Esophagus squamous epithelium (tissue), 5 donors: ENCODE measurements around the gene TECR. TPM values are rescaled to one million over a fixed set of nuclear protein-coding genes. Genes with fewer than 3 reads are reported as not detected.

Experiments used
- DNase-seq: peaks from one replicate; lab custom pipeline; 2025; lab: John Stamatoyannopoulos, UW
- H3K27ac ChIP-seq, 4 donors: fragments of 200-600 bp; sonication (generic); one replicate each; pipeline ENCODE4 v1.5.1; 2016 to 2019; ENCODE audit warnings: mild to moderate bottlenecking in 1 of 4
- H3K27me3 ChIP-seq, 4 donors: fragments of 200-600 bp; sonication (generic); 1 replicate in 3 of 4; 2 replicates in 1 of 4; pipeline versions ENCODE4 v1.5.1 to v1.6.0; 2017 to 2021; ENCODE audit warnings: antibody characterized with exemption in 1 of 4
- H3K36me3 ChIP-seq, 3 donors: fragments of 200-600 bp; sonication (generic); one replicate each; pipeline ENCODE4 v1.5.1; 2016 to 2019
- H3K4me1 ChIP-seq, 3 donors: fragments of 200-600 bp; sonication (generic); one replicate each; pipeline ENCODE4 v1.5.1; 2017 to 2019
- H3K4me3 ChIP-seq, 4 donors: fragments of 200-600 bp; sonication (generic); 1 replicate in 3 of 4; 2 replicates in 1 of 4; pipeline ENCODE4 v1.5.1; 2016 to 2019; ENCODE audit warnings: mild to moderate bottlenecking in 2 of 4, moderate library complexity in 1 of 4
- H3K9me3 ChIP-seq, 3 donors: fragments of 200-600 bp; sonication (generic); one replicate each; pipeline ENCODE4 v1.5.1; 2016 to 2019
- CTCF ChIP-seq, 6 experiments: fragments of 450-650 bp in 4 of 6; fragments of 200-600 bp in 2 of 6; sonication (generic) in 2 of 6; IDR thresholded peaks; one replicate each; pipeline ENCODE4 v1.5.1; 2016 to 2019; ENCODE audit warnings: antibody characterized with exemption in 6 of 6, mild to moderate bottlenecking in 4 of 6, moderate library complexity in 4 of 6
- POLR2A ChIP-seq, 4 donors: fragments of 450-650 bp; IDR thresholded peaks; one replicate each; pipeline ENCODE4 v1.6.1; 2017; ENCODE audit warnings: antibody characterized with exemption in 4 of 4, mild to moderate bottlenecking in 4 of 4, moderate library complexity in 3 of 4
- WGBS, 2 donors: methylation state at CpG; one replicate each; pipeline ENCODE4 v1.1.5; 2018; 5-methylcytosine and 5-hydroxymethylcytosine counted together
- intact Hi-C: fragments of 100-400 bp; cut with DNase I; formaldehyde crosslinking; loops from one replicate; pipeline ENCODE4 v1.15.0; 2022
- total RNA-seq, 4 donors: library from RNA; depleted of rRNA; stranded (reverse); fragments of >200 nt; gene quantifications; one replicate each; pipeline ENCODE4 v1.1.0, GENCODE V29; 2016
- donor health status: DM: yes; HTN: yes; CAD: no.

TECR gene
- total RNA-seq, 4 donors from 2014 or later = 130 to 290 (median 190) TPM

GRCh38 chr19:14576363-14576762, 47.0 kb downstream of the TECR start:
- peaks cover 1 to 24% (median 8%) of the 10 kb centered on the region in 3 donors for H3K4me1 ChIP-seq
- no peaks in the 10 kb centered on the region for H3K36me3 ChIP-seq
- DNase-seq = no peak
- TF ChIP-seq CTCF (IDR thresholded peaks at IDR 0.05) = no peak
- no peak for TF ChIP-seq POLR2A (IDR thresholded peaks at IDR 0.05)
- no peaks in the 10 kb centered on the region for H3K27me3 ChIP-seq
- intact Hi-C loops = loop anchor here (10.0 kb wide), 2 partner anchors 198 to 308 kb away; partner anchors contain the start of genes ADGRE2 and OR7A17
- H3K27ac ChIP-seq = no peak overlapping the region
- WGBS, 2 donors = 72 to 85% methylated on average over 8 of the region's 8 CpGs
- H3K9me3 ChIP-seq = no peaks in the 10 kb centered on the region
- no peak overlapping the region for H3K4me3 ChIP-seq

- H3K27ac ChIP-seq = no peak overlapping the region
- TF ChIP-seq CTCF (IDR thresholded peaks at IDR 0.05) = no peak
- no peak for TF ChIP-seq POLR2A (IDR thresholded peaks at IDR 0.05)
- no peak for DNase-seq
- peaks cover 0 to 19% (median 6%) of the 10 kb centered on the region in 3 donors for H3K4me1 ChIP-seq
- no peaks in the 10 kb centered on the region for H3K27me3 ChIP-seq
- 60 to 73% methylated on average over 5 of the region's 5 CpGs for WGBS, 2 donors
- no peaks in the 10 kb centered on the region for H3K9me3 ChIP-seq
- intact Hi-C loops = loop anchor here (10.0 kb wide), 2 partner anchors 198 to 308 kb away; partner anchors contain the start of genes ADGRE2 and OR7A17
- H3K36me3 ChIP-seq = no peaks in the 10 kb centered on the region
- H3K4me3 ChIP-seq = no peak overlapping the region
Observed at GRCh38 chr19:14577264-14577663, 47.9 kb downstream of the TECR start.

DNA sequence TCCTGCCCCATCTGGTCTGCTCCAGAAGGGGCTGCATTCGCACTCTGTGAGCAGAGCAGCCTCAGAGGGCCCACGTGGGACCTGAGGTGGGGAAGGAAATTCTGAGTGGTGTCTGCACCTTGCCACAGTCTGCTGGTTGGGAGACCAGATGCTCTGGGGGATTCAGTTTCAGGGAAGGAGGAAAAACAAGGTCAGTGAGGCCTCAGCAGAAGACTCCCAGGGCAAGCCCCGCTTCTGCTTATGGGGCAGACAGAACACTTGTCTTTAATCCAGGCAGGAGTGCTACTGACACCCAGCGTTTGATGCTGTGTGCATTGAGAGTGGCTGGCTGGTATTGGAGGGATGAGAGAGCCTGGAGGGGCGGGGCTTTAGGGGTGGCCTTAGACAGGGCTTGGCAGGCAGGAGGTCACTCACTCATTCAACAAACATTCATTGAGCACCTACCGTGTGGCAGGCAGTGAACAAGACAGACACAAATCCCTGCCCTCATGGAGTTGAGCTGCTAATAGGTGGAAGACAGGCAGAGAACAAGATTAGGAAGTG, 48.6 kb downstream of the TECR start:
- no peaks in the 10 kb centered on the region for H3K9me3 ChIP-seq

DNA sequence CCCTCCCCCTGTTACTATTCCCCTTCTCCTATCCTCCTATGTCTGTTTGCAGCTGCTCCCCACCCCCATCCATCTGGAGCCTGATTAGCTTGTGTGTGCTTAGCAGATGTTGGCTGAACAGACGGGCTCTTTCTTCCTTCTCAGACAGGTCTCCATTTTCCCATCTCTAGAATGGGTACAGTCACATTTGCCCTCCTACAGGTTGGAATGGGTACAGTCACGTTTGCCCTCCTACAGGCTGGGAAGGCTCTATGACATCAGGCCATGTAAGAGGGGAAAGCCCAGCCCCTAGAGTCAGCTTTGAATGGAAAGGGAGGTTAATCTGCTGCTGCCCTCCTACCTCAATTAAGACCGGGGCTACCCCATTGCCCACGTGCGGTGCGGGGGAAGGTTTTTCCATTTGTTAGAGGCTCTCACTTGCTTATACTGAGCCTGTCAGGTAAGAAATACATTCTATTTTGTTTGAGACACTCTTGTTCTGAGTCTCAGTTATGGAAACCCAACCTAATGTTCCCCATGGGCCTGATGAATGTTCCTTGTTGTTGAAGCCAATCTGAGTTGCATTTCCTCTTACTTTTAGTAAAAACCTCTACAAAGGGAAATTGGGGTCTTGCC, 51.3 kb downstream of the TECR start:
- 53 to 65% methylated on average over 6 of the region's 6 CpGs for WGBS, 2 donors

More for the DNA sequence above, 48.6 kb downstream of the TECR start:
- H3K4me3 ChIP-seq = no peak overlapping the region
- no peak overlapping the region for H3K27ac ChIP-seq
- WGBS, 2 donors = 37 to 57% methylated on average over 4 to 5 of the region's 6 CpGs
- DNase-seq = no peak
- peaks cover 0 to 17% (median 4%) of the 10 kb centered on the region in 3 donors for H3K4me1 ChIP-seq
- H3K36me3 ChIP-seq = no peaks in the 10 kb centered on the region
- intact Hi-C loops = loop anchor here (10.0 kb wide), 2 partner anchors 197 to 307 kb away; partner anchors contain the start of genes ADGRE2 and OR7A17
- no peaks in the 10 kb centered on the region for H3K27me3 ChIP-seq
- no peak for TF ChIP-seq POLR2A (IDR thresholded peaks at IDR 0.05)
- TF ChIP-seq CTCF (IDR thresholded peaks at IDR 0.05) = no peak

More for the DNA sequence above, 51.3 kb downstream of the TECR start:
- H3K27me3 ChIP-seq = no peaks in the 10 kb centered on the region
- no peak for TF ChIP-seq CTCF (IDR thresholded peaks at IDR 0.05)
- no peak for TF ChIP-seq POLR2A (IDR thresholded peaks at IDR 0.05)
- DNase-seq = no peak
- no peaks in the 10 kb centered on the region for H3K9me3 ChIP-seq
- no peak overlapping the region for H3K27ac ChIP-seq
- intact Hi-C loops = no loop called here
- H3K4me1 ChIP-seq = no peaks in the 10 kb centered on the region
- H3K4me3 ChIP-seq = no peak overlapping the region
- H3K36me3 ChIP-seq = no peaks in the 10 kb centered on the region
